ENCODE results near the gene STXBP1. TPM values are rescaled to one million over a fixed set of nuclear protein-coding genes. Genes with fewer than 3 reads are reported as not detected.

The STXBP1 gene
- polyA plus RNA-seq, 3 donors, result 0.27 to 0.59 TPM; not detected in 1

DNA sequence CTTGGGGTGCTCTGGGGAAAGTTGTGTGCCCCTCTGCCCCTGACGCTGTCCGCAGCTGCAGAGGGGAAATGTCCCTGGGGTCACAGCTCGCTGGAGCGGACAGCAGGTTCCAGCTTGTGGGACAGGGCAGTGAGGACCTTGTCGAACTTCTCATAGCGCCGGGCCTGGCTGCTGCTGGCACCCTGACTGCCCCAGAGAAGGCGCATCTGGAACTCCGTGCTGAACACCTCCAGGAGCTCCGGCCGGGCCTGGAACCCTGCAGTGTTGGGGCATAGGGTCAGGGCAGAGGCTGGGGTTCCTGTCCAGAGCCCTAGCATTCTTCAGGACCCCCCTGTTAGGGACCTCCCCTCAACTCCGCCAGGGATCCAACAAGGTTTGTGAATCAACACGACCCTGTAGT, 126.6 kb downstream of the STXBP1 start:
- no peak overlapping the region for H3K4me3 ChIP-seq (replicated peaks in 1 of 3; ENCODE audit: low read depth in 2 of 3, low read length in 3 of 3)
- DNase-seq, result no peak
- intact Hi-C loops (cut with micrococcal nuclease), result loop anchor here in 1 of 2 donors (5.0 kb wide), 2 partner anchors 129 to 179 kb away; partner anchors contain the start of gene ST6GALNAC4
- TF ChIP-seq CTCF (IDR thresholded peaks at IDR 0.05), result no peak
- H3K27ac ChIP-seq (ENCODE audit: low read depth in 1 of 2, low read length in 2 of 2), result no peak overlapping the region
- peaks cover 15 to 28% of the 10 kb centered on the region in 2 donors for H3K4me1 ChIP-seq (ENCODE audit: control insufficient read depth in 1 of 2, insufficient read depth in 2 of 2, low read length in 2 of 2)
- no peak overlapping the region for H3K4me3 Mint-ChIP-seq
- no peaks in the 10 kb centered on the region for H3K27me3 ChIP-seq (ENCODE audit: control insufficient read depth in 2 of 2, insufficient read depth in 2 of 2, low read length in 2 of 2)
- H3K9me3 ChIP-seq (replicated peaks in 1 of 2; ENCODE audit: control insufficient read depth in 1 of 2, insufficient read depth in 1 of 2, low read length in 2 of 2), result no peaks in the 10 kb centered on the region
- peaks cover 17% of the 10 kb centered on the region for H3K4me1 Mint-ChIP-seq
- H3K79me2 ChIP-seq (ENCODE audit: insufficient read depth, low read length), result no peaks in the 10 kb centered on the region
- peaks cover 0 to 1% (median 0%) of the 10 kb centered on the region in 7 donors for H3K9me3 Mint-ChIP-seq
- 97% methylated on average over 9 of the region's 13 CpGs for WGBS (ENCODE audit: insufficient coverage)
- peaks cover 68% of the 10 kb centered on the region for H4K20me1 ChIP-seq (ENCODE audit: insufficient read depth, low read length)
- H3K27ac Mint-ChIP-seq, result peak overlapping the region in 3 of 7 donors; percentile 62 to 90 (median 77)
- peaks cover 40 to 66% of the 10 kb centered on the region in 2 donors for H3K36me3 Mint-ChIP-seq
- no peak overlapping the region for H3K4me2 ChIP-seq (replicated peaks; ENCODE audit: extremely low read depth, low read length, poor library complexity, severe bottlenecking)
- H3K27me3 Mint-ChIP-seq (ENCODE audit: low read depth in 3 of 3), result peaks cover 0 to 3% (median 0%) of the 10 kb centered on the region in 3 donors
- H3K36me3 ChIP-seq (replicated peaks in 1 of 2; ENCODE audit: control insufficient read depth in 1 of 2, insufficient read depth in 2 of 2, low read length in 2 of 2), result peaks cover 57 to 59% of the 10 kb centered on the region in 2 donors
- H2AFZ ChIP-seq (ENCODE audit: insufficient read depth, low read depth, low read length, poor library complexity, severe bottlenecking), result no peak overlapping the region
- no peak overlapping the region for H3K9ac ChIP-seq (ENCODE audit: insufficient read depth, low read length, poor library complexity, severe bottlenecking)

- Histone ChIP-seq H3K36me3 (replicated peaks in 1 of 2; ENCODE audit: control insufficient read depth in 1 of 2, insufficient read depth in 2 of 2, low read length in 2 of 2) (peaks cover 66 to 70% of the 10 kb centered on the region in 2 donors), H3K4me2 (replicated peaks; ENCODE audit: extremely low read depth, low read length, poor library complexity, severe bottlenecking) (no peak overlapping the region), H4K20me1 (ENCODE audit: insufficient read depth, low read length) (peaks cover 70% of the 10 kb centered on the region), H3K79me2 (ENCODE audit: insufficient read depth, low read length) (no peaks in the 10 kb centered on the region), H2AFZ (ENCODE audit: insufficient read depth, low read depth, low read length, poor library complexity, severe bottlenecking) (no peak overlapping the region), H3K4me1 (ENCODE audit: control insufficient read depth in 1 of 2, insufficient read depth in 2 of 2, low read length in 2 of 2) (peaks cover 6 to 17% of the 10 kb centered on the region in 2 donors), H3K27ac (ENCODE audit: low read depth in 1 of 2, low read length in 2 of 2) (peak overlapping the region; percentile 13 to 67), H3K9ac (ENCODE audit: insufficient read depth, low read length, poor library complexity, severe bottlenecking) (no peak overlapping the region), H3K9me3 (replicated peaks in 1 of 2; ENCODE audit: control insufficient read depth in 1 of 2, insufficient read depth in 1 of 2, low read length in 2 of 2) (no peaks in the 10 kb centered on the region), H3K4me3 (replicated peaks in 1 of 3; ENCODE audit: low read depth in 2 of 3, low read length in 3 of 3) (no peak overlapping the region), H3K27me3 (ENCODE audit: control insufficient read depth in 2 of 2, insufficient read depth in 2 of 2, low read length in 2 of 2) (no peaks in the 10 kb centered on the region)
- WGBS (ENCODE audit: insufficient coverage), result 93% methylated on average over 17 of the region's 19 CpGs
- Mint-ChIP-seq H3K9me3 (peaks cover 0 to 1% (median 0%) of the 10 kb centered on the region in 7 donors), H3K36me3 (peaks cover 50 to 77% of the 10 kb centered on the region in 2 donors), H3K27ac (peak overlapping the region; percentile 32 to 88 (median 81)), H3K27me3 (ENCODE audit: low read depth in 3 of 3) (no peaks in the 10 kb centered on the region), H3K4me3 (no peak overlapping the region), H3K4me1 (peaks cover 8% of the 10 kb centered on the region)
- intact Hi-C loops (cut with micrococcal nuclease), result loop anchor here in 1 of 2 donors (5.0 kb wide), 2 partner anchors 128 to 178 kb away; partner anchors contain the start of gene ST6GALNAC4
- TF ChIP-seq CTCF (IDR thresholded peaks at IDR 0.05), result no peak
- no peak for DNase-seq
These were observed 127.7 kb downstream of the STXBP1 start for GRCh38 chr9:127739614-127740330.
